Neuronal stem cell (in vitro differentiated cells): Measurements from ENCODE around the gene DUOXA2.
A peak's percentile ranks its signal among the peaks of the same experiment; 100 is the strongest.
"Not testable (repeated sequence)": the region's sequence is repeated elsewhere in the genome, so short reads cannot be mapped to it uniquely, and the experiment has no call there.

ENCODE experiments used
- DNase-seq: peaks from one replicate; pipeline ENCODE4 v3.0.0-alpha.2; 2013; ENCODE audit warnings: low spot score
- H2AFZ ChIP-seq: one replicate; pipeline ENCODE4 v1.6.1; 2013; ENCODE audit warnings: mild to moderate bottlenecking, low read length, inconsistent platforms
- H2AK5ac ChIP-seq: 2 replicates; pipeline ENCODE4 v1.6.1; 2013; ENCODE audit warnings: low read depth, mild to moderate bottlenecking, inconsistent platforms, low read length, moderate library complexity, mixed read lengths
- H2BK120ac ChIP-seq: 2 replicates; pipeline ENCODE4 v1.6.1; 2013; ENCODE audit warnings: low read depth, mild to moderate bottlenecking, inconsistent platforms, low read length, moderate library complexity, mixed read lengths
- H2BK12ac ChIP-seq: one replicate; pipeline ENCODE4 v1.6.1; 2013; ENCODE audit warnings: low read length, inconsistent platforms
- H2BK15ac ChIP-seq: 2 replicates; pipeline ENCODE4 v1.6.1; 2013; ENCODE audit warnings: mild to moderate bottlenecking, low read length, inconsistent platforms, mixed read lengths
- H2BK5ac ChIP-seq: one replicate; pipeline ENCODE4 v1.6.1; 2013; ENCODE audit warnings: inconsistent platforms, mild to moderate bottlenecking, low read length, moderate library complexity
- H3K14ac ChIP-seq: one replicate; pipeline ENCODE4 v1.6.1; 2013; ENCODE audit warnings: low read length, inconsistent platforms
- H3K18ac ChIP-seq: 2 replicates; pipeline ENCODE4 v1.6.1; 2013; ENCODE audit warnings: low read length, inconsistent platforms
- H3K23ac ChIP-seq: 2 replicates; pipeline ENCODE4 v1.6.1; 2013; ENCODE audit warnings: low read depth, mild to moderate bottlenecking, mixed read lengths, low read length, inconsistent platforms; ENCODE audit not compliant: poor library complexity
- H3K27ac ChIP-seq: replicated peaks from 3 replicates; pipeline ENCODE4 v1.5.1; 2013; ENCODE audit warnings: low read length, inconsistent platforms
- H3K27me3 ChIP-seq, 3 experiments: 2 replicates each; pipeline ENCODE4 v1.6.1; 2013; ENCODE audit warnings: low read length in 3 of 3, mild to moderate bottlenecking in 2 of 3, inconsistent platforms in 1 of 3, low read depth in 1 of 3, mixed read lengths in 1 of 3, moderate library complexity in 1 of 3; ENCODE audit not compliant: control insufficient read depth in 3 of 3, insufficient read depth in 3 of 3
- H3K36me3 ChIP-seq, 2 donors: replicated peaks in 1 of 2; 2 replicates each; pipeline ENCODE4 v1.6.1; 2013; ENCODE audit warnings: low read length in 2 of 2; ENCODE audit not compliant: control insufficient read depth in 2 of 2, insufficient read depth in 2 of 2
- H3K4ac ChIP-seq: 2 replicates; pipeline ENCODE4 v1.6.1; 2013; ENCODE audit warnings: inconsistent platforms, mild to moderate bottlenecking, low read length, moderate library complexity
- H3K4me1 ChIP-seq, 2 donors: 1 replicate in 1 of 2; 2 replicates in 1 of 2; pipeline ENCODE4 v1.6.1; 2013; ENCODE audit warnings: low read length in 2 of 2, low read depth in 1 of 2; ENCODE audit not compliant: control insufficient read depth in 2 of 2, insufficient read depth in 1 of 2
- H3K4me2 ChIP-seq: one replicate; pipeline ENCODE4 v1.6.1; 2013; ENCODE audit warnings: mild to moderate bottlenecking, low read length, inconsistent platforms; ENCODE audit not compliant: insufficient read depth, poor library complexity, severe bottlenecking
- H3K4me3 ChIP-seq, 2 donors: 2 replicates each; pipeline ENCODE4 v1.5.1; 2013; ENCODE audit warnings: low read length in 2 of 2, mild to moderate bottlenecking in 2 of 2, inconsistent platforms in 1 of 2, moderate library complexity in 1 of 2
- H3K79me1 ChIP-seq: one replicate; pipeline ENCODE4 v1.6.1; 2013; ENCODE audit warnings: low read depth, mild to moderate bottlenecking, inconsistent platforms, low read length, moderate library complexity
- H3K9ac ChIP-seq: one replicate; pipeline ENCODE4 v1.6.1; 2013; ENCODE audit warnings: mild to moderate bottlenecking, low read depth, low read length, inconsistent platforms; ENCODE audit not compliant: poor library complexity
- H3K9me3 ChIP-seq, 2 donors: replicated peaks in 1 of 2; 2 replicates each; pipeline versions ENCODE3 to v1.6.1; 2013; ENCODE audit warnings: low read length in 2 of 2, mild to moderate bottlenecking in 2 of 2, inconsistent platforms in 1 of 2, low read depth in 1 of 2, mixed read lengths in 1 of 2, moderate library complexity in 1 of 2; ENCODE audit not compliant: control insufficient read depth in 2 of 2, insufficient read depth in 1 of 2
- H4K8ac ChIP-seq: one replicate; pipeline ENCODE4 v1.6.1; 2013; ENCODE audit warnings: low read depth, mild to moderate bottlenecking, inconsistent platforms, low read length, moderate library complexity
- H4K91ac ChIP-seq: one replicate; pipeline ENCODE4 v1.6.1; 2013; ENCODE audit warnings: low read length, low read depth, mild to moderate bottlenecking, inconsistent platforms; ENCODE audit not compliant: poor library complexity
- WGBS, 2 donors: extraction: QIAGEN DNeasy Blood & Tissue Kit; methylation state at CpG; one replicate each; pipeline ENCODE4 v1.1.7; 2013; ENCODE audit warnings: missing lambda C conversion rate in 2 of 2, mixed read lengths in 1 of 2; ENCODE audit not compliant: insufficient read length in 2 of 2, insufficient replicate concordance in 1 of 2; ENCODE audit errors: extremely low coverage in 2 of 2; 5-methylcytosine and 5-hydroxymethylcytosine counted together

The DUOXA2 gene

GRCh38 chr15:45134046-45134445 lies 19.9 kb downstream of the DUOXA2 start:
- H2BK15ac ChIP-seq, result no peak overlapping the region
- no peaks in the 10 kb centered on the region for H3K79me1 ChIP-seq
- H3K4me3 ChIP-seq, result no peak overlapping the region
- no CpG with 5 or more reads among the region's 7 CpGs for WGBS, 2 donors
- H2AK5ac ChIP-seq, result no peak overlapping the region
- no peak overlapping the region for H3K14ac ChIP-seq
- H3K18ac ChIP-seq, result no peak overlapping the region
- no peak overlapping the region for H2BK120ac ChIP-seq
- H3K4me2 ChIP-seq, result no peak overlapping the region
- H4K8ac ChIP-seq, result no peak overlapping the region
- no peak overlapping the region for H2BK12ac ChIP-seq
- no peak overlapping the region for H4K91ac ChIP-seq
- no peak overlapping the region for H3K4ac ChIP-seq
- H3K9me3 ChIP-seq, result peaks cover 3 to 6% of the 10 kb centered on the region in 2 donors
- H3K23ac ChIP-seq, result no peak overlapping the region
- H3K4me1 ChIP-seq, result no peaks in the 10 kb centered on the region
- no peak overlapping the region for H3K27ac ChIP-seq
- H3K27me3 ChIP-seq, result peaks cover 27 to 93% (median 74%) of the 10 kb centered on the region in 3 experiments
- no peaks in the 10 kb centered on the region for H3K36me3 ChIP-seq
- no peak for DNase-seq
- H2AFZ ChIP-seq, result no peak overlapping the region
- H3K9ac ChIP-seq, result no peak overlapping the region
- H2BK5ac ChIP-seq, result no peak overlapping the region

GRCh38 chr15:45134682-45135604 lies 20.8 kb downstream of the DUOXA2 start:
- WGBS, 2 donors, result no CpG with 5 or more reads among the region's 57 CpGs
- H3K9me3 ChIP-seq, result peaks cover 3 to 6% of the 10 kb centered on the region in 2 donors
- H3K4me1 ChIP-seq, result no peaks in the 10 kb centered on the region
- no peak for DNase-seq
- H4K8ac ChIP-seq, result no peak overlapping the region
- H2BK12ac ChIP-seq, result no peak overlapping the region
- peaks cover 24 to 95% (median 65%) of the 10 kb centered on the region in 3 experiments for H3K27me3 ChIP-seq
- no peak overlapping the region for H3K27ac ChIP-seq
- H3K36me3 ChIP-seq, result no peaks in the 10 kb centered on the region
- no peak overlapping the region for H2BK5ac ChIP-seq
- peak overlapping the region in 1 of 2 donors; percentile 67 for H3K4me3 ChIP-seq
- H3K9ac ChIP-seq, result no peak overlapping the region
- H3K79me1 ChIP-seq, result no peaks in the 10 kb centered on the region
- no peak overlapping the region for H2BK120ac ChIP-seq
- H3K4me2 ChIP-seq, result peak overlapping the region; percentile 52
- no peak overlapping the region for H3K14ac ChIP-seq
- no peak overlapping the region for H3K23ac ChIP-seq
- H2AK5ac ChIP-seq, result no peak overlapping the region
- peak overlapping the region; percentile 23 for H3K18ac ChIP-seq
- no peak overlapping the region for H4K91ac ChIP-seq
- H2AFZ ChIP-seq, result no peak overlapping the region
- H2BK15ac ChIP-seq, result no peak overlapping the region
- H3K4ac ChIP-seq, result no peak overlapping the region

DNA sequence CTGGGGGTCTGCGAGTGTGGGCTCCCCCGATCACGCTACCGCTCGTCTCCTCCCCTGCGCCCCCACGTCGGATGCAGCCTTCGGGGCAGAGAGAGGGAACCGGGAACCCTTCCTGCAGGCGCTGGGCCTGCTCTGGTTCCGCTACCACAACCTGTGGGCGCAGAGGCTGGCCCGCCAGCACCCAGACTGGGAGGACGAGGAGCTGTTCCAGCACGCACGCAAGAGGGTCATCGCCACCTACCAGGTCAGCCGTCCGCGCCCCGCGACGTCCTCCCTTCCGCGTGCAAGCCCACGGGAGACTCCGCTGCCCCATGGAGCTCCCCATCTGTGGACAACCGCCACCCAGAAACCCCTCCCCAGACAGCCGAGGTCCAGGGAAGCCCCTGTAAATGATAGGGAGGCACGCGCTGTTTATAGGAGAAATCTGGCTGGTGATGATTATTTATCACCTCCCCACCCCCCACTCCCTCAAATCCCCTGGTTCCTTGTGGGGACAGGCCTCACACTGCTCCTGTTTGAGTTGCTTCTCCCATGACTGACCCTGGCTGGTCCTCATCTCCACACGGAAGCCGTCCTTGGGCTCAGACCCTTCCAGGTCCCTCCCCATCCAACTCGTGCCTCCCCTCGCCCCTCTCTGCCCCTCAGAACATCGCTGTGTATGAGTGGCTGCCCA lies 21.7 kb downstream of the DUOXA2 start:
- H2AK5ac ChIP-seq, H3K79me1 ChIP-seq, H3K36me3 ChIP-seq, H3K9me3 ChIP-seq, H3K14ac ChIP-seq, H3K4ac ChIP-seq, H2AFZ ChIP-seq, H3K4me1 ChIP-seq, H2BK15ac ChIP-seq, H3K4me3 ChIP-seq, H4K91ac ChIP-seq, H2BK120ac ChIP-seq, H2BK12ac ChIP-seq, H4K8ac ChIP-seq, H3K9ac ChIP-seq, H3K27ac ChIP-seq, H3K18ac ChIP-seq, H2BK5ac ChIP-seq, H3K4me2 ChIP-seq, DNase-seq, H3K23ac ChIP-seq: not testable (repeated sequence)
- peaks cover 17 to 94% (median 56%) of the 10 kb centered on the region in 3 experiments for H3K27me3 ChIP-seq
- WGBS, 2 donors, result no CpG with 5 or more reads among the region's 37 CpGs

DNA sequence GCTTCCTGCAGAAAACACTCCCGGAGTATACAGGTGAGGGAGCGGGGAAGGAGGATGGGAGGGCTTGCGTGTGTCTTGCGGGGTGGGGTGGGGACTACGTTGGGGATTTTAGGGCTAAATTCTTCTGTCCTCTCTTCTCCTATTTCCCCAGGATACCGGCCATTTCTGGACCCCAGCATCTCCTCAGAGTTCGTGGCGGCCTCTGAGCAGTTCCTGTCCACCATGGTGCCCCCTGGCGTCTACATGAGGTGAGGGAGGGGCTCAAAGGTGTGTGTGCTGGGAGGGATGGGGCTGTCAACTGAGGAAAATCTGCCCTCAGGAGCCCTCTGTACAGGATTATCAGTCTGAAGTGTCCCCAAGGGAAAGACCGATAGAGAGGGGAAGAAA lies 22.2 kb downstream of the DUOXA2 start:
- H2AFZ ChIP-seq, result no peak overlapping the region
- no peak overlapping the region for H3K18ac ChIP-seq
- no peak overlapping the region for H3K23ac ChIP-seq
- H2BK12ac ChIP-seq, result no peak overlapping the region
- no peak overlapping the region for H3K14ac ChIP-seq
- peaks cover 15 to 93% (median 51%) of the 10 kb centered on the region in 3 experiments for H3K27me3 ChIP-seq
- H2BK120ac ChIP-seq, result no peak overlapping the region
- H3K79me1 ChIP-seq, result no peaks in the 10 kb centered on the region
- no peak overlapping the region for H4K91ac ChIP-seq
- H2BK15ac ChIP-seq, result no peak overlapping the region
- H2BK5ac ChIP-seq, result no peak overlapping the region
- no peaks in the 10 kb centered on the region for H3K4me1 ChIP-seq
- no peak overlapping the region for H3K4ac ChIP-seq
- H3K4me3 ChIP-seq, result no peak overlapping the region
- H3K9ac ChIP-seq, result no peak overlapping the region
- H3K4me2 ChIP-seq, result no peak overlapping the region
- H3K36me3 ChIP-seq, result no peaks in the 10 kb centered on the region
- H2AK5ac ChIP-seq, result no peak overlapping the region
- peaks cover 2 to 6% of the 10 kb centered on the region in 2 donors for H3K9me3 ChIP-seq
- no peak for DNase-seq
- H4K8ac ChIP-seq, result no peak overlapping the region
- no CpG with 5 or more reads among the region's 10 CpGs for WGBS, 2 donors
- H3K27ac ChIP-seq, result no peak overlapping the region
